Activated T-cell treated with anti-CD3 and anti-CD28 coated beads, Interleukin-2, amount 50 U/mL, for 1 hour (primary cell): ENCODE data around the gene YIPF1.
"Not testable (repeated sequence)": the region's sequence is repeated elsewhere in the genome, so short reads cannot be mapped to it uniquely, and the experiment has no call there.

Source experiments
- DNase-seq: peaks from one replicate; pipeline ENCODE4 v3.0.0-alpha.2; 2020

Gene YIPF1

DNA sequence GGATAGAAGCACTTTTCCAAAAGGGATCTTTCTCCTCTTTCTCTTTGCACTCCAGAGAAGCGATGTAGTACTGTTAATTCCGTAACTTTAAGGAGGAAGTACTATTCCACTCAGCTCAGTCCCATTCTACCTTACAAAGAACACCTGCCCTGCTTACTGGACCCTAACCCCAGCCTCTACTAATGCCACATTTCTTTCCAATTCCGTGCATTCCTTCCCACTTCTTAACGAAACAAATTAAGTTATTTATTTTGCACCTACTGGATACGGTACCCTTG, 52.0 kb downstream of the YIPF1 start:
- DNase-seq = no peak

DNA sequence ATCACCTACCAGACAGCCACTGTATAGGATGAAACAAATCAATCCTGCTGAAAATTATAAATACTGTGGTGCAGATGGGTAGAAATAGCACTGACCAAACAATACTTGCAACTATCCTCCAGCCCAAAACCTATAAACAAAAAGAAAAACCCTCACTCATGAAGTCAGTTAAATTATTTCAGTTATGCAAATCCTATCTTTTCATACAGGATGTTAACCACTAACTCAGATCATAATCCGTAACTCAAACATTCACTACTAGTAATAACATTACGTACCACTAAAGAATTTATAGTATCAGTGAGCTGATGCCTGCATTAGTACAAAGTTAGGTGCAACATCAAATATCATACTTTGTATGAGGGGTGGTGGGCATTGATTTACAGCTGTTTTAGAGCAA, 54.1 kb downstream of the YIPF1 start:
- DNase-seq = no peak

DNA sequence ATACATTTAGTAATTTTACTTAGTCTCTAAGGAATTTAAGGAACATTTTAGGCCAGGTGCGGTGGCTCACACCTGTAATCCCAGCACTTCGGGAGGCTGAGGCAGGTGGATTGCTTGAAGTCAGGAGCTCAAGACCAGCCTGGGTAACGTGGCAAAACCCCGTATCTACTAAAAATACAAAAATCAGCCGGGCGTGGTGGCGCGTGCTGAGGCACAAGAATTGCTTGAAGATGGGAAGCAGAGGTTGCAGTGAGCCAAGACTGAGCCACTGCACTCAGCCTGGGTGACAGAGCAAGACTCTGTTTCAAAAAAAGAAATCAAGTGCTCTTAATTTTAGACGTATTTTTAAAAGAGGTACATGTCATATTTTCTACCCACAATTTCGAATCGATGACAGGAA, 54.8 kb downstream of the YIPF1 start:
- no peak for DNase-seq

DNA sequence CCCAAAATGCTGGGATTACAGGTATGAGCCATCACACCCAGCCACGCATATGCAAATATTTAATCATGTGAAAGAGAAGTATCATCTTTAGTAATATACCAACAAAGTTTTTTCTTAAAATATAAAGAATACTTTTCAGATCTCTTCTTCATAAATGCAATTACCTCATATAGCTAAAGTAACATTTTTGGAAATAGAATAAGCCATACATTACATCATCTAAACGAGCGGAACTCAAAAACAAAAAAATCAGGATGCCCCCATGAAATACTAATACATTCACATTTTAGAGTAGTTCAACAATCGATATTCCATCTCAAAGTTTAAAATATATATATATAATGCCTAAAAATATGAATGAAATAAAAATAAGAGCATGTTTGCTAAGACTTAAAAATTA, 56.2 kb downstream of the YIPF1 start:
- no peak for DNase-seq

GRCh38 chr1:53826367-53826766, 63.2 kb downstream of the YIPF1 start:
- DNase-seq = no peak

DNA sequence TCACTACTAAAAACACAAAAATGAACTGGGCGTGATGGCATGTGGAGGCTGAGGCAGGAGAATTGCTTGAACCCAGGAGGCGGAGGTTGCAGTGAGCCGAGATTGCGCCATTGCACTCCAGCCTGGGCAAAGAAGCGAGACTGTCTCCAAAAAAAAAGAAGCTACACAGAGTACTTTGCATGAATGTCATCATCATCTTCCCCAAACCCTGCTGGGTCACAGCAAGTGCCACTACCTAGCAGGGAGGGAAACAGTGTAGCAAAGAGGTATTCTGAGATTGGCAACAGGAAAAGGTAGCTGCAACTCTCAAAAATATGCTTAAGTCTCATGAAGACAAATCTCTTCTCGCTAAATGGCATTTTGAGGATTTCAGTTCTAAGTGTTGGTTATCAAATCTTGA, 64.3 kb downstream of the YIPF1 start:
- DNase-seq = no peak

DNA sequence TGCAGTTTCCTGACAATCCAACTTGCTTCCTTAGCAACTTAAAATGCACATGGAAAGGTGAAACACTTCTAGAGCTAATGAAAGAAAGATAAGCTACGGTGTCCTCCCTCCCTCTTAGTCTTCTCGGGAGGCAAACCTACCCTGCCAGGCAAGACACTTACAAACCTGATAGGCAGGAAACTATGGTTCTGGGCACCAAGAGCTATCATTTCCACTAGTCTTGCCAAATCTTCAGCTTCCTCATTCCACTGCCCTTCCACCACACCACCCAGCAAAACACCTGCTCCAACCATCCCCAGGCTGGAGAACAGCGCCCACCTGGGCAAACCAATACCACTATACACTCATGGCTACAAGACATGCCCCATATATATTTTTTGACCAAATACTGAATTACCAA, 66.7 kb downstream of the YIPF1 start:
- DNase-seq = no peak

- DNase-seq = no peak
Measured at GRCh38 chr1:53821380-53821779, 68.2 kb downstream of the YIPF1 start.

DNA sequence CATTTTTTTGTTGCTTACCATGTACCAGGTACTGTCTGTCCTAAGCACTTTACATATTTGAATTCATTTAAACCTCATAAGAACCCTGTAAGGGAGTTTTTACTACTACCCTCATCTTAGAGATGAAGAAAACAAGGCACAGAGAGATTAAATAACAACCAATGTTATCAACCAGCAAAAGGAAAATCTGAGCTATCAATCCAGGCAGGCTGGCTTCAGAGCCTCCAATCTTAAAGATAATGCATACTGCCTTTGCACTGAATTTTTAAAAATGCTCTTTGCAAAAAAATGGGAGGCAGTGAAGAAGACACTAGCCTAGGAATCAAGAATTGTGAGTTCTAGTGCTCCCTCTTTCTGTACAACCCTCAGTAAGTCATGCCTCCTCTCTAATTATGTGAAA, 70.2 kb downstream of the YIPF1 start:
- DNase-seq = no peak

DNA sequence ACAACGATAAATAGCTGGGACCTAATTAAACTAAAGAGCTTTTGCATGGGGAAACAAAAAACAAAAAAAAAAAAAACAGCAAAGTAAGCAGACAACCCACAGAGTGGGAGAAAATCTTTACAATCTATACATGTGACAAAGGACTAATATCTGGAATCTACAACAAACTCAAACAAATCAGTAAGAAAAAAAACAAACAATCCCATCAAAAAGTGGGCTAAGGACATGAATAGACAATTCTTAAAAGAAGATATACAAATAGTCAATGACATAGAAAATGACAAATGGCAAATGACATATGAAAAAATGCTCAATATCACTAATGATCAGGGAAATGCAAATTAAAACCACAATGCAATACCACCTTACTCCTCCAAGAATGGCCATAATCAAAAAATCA, 73.0 kb downstream of the YIPF1 start:
- not testable (repeated sequence) for DNase-seq

- not testable (repeated sequence) for DNase-seq
Measured at GRCh38 chr1:53815484-53815883, 74.1 kb downstream of the YIPF1 start.

GRCh38 chr1:53811414-53811851, 78.2 kb downstream of the YIPF1 start:
- DNase-seq = no peak

- no peak for DNase-seq
Measured at GRCh38 chr1:53810497-53810896, 79.1 kb downstream of the YIPF1 start.

GRCh38 chr1:53810007-53810406, 79.6 kb downstream of the YIPF1 start:
- DNase-seq = no peak

DNA sequence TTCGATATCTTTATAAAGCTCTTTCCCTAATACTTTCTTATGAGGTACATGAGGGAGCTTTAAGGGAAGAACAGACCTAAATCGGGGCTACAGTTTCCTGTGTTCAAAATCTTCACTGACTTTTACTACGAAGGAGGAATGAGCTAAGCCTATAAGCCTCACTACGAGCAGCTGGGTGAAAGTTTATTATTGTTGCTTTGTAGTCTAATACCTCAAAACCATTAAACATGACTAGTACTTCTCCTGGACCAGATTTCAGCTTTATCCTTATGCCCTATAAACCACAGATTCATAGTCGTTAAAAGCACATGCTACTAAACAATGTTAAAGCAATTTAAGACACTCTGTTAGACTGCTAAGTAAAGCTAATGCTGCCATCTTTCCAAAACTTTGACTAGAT, 81.7 kb downstream of the YIPF1 start:
- DNase-seq = no peak

DNA sequence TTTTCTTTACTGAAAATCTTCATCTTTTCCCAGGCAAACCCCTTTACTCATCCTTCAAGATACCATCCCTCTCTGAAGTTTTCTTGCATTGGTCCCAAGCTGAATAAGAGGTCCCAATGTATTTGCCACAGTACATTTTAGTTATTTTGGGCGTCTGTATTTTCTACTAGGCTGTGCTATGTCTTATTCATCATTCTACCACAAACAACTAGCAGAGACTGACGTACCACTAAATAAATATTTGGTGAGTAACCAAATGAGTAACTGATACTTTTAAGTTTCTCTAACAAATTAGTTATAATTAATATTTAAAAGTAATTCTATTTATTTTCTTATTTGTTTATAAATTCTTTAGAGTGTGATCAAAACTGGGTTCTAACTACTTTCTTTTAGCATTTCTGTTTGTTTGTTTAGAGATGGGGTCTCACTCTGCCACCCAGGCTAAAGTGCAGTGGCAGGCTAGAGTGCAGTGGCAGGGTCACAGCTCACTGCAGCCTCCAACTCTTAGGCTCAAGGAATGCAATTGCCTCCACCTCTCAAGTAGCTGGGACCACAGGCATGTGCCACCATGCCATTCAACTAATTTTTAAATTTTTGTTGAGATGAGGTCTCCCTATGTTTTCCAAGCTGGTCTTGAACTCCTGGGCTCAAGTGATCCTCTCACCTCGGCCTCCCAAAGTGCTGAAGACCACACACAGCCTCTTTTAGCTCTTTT, 84.6 kb downstream of the YIPF1 start:
- DNase-seq = no peak

- DNase-seq = no peak
Measured at GRCh38 chr1:53804181-53804580, 85.4 kb downstream of the YIPF1 start.
